Osteocyte (in vitro differentiated cells): ENCODE measurements around the gene KRT79. TPM values are rescaled to one million over a fixed set of nuclear protein-coding genes. Genes with fewer than 3 reads are reported as not detected.

Source experiments
- DNase-seq: peaks from one replicate; pipeline ENCODE4 v3.0.0; 2021; ENCODE audit warnings: mixed read lengths; ENCODE audit not compliant: unreplicated experiment; ENCODE audit errors: extremely low spot score
- H3K27ac Mint-ChIP-seq: one replicate; pipeline ENCODE4 v1.8.0; 2021; ENCODE audit warnings: mild to moderate bottlenecking, mixed read lengths; ENCODE audit not compliant: unreplicated experiment
- H3K27me3 Mint-ChIP-seq: one replicate; pipeline ENCODE4 v1.8.0; 2021; ENCODE audit warnings: mixed read lengths; ENCODE audit not compliant: unreplicated experiment
- H3K36me3 Mint-ChIP-seq: one replicate; pipeline ENCODE4 v1.8.0; 2021; ENCODE audit warnings: mixed read lengths; ENCODE audit not compliant: unreplicated experiment
- H3K4me1 Mint-ChIP-seq: one replicate; pipeline ENCODE4 v1.8.0; 2021; ENCODE audit warnings: mixed read lengths; ENCODE audit not compliant: unreplicated experiment
- H3K4me3 Mint-ChIP-seq: one replicate; pipeline ENCODE4 v1.8.0; 2021; ENCODE audit warnings: mild to moderate bottlenecking, moderate library complexity, mixed read lengths; ENCODE audit not compliant: unreplicated experiment
- H3K9me3 Mint-ChIP-seq: one replicate; pipeline ENCODE4 v1.8.0; 2021; ENCODE audit warnings: mixed read lengths; ENCODE audit not compliant: unreplicated experiment
- CTCF ChIP-seq: fragments of 200-600 bp; sonication (generic); IDR thresholded peaks from 2 replicates; pipeline ENCODE4 v1.5.0; 2021; ENCODE audit warnings: antibody characterized with exemption, mild to moderate bottlenecking, moderate library complexity
- total RNA-seq: library from RNA; stranded (reverse); gene quantifications from 2 replicates; pipeline ENCODE4 v1.2.1, GENCODE V29; 2021

KRT79 gene
- total RNA-seq, 1 donor from 2014 or later, result not detected

- H3K4me3 Mint-ChIP-seq, result no peak overlapping the region
- no peaks in the 10 kb centered on the region for H3K36me3 Mint-ChIP-seq
- H3K4me1 Mint-ChIP-seq, result peaks cover 17% of the 10 kb centered on the region
- no peaks in the 10 kb centered on the region for H3K27me3 Mint-ChIP-seq
- no peak for DNase-seq
- no peak for TF ChIP-seq CTCF
- H3K9me3 Mint-ChIP-seq, result no peaks in the 10 kb centered on the region
- H3K27ac Mint-ChIP-seq, result no peak overlapping the region
Observed at GRCh38 chr12:52839436-52840105, 5.5 kb upstream of the KRT79 start.

- Mint-ChIP-seq H3K27ac (no peak overlapping the region), H3K4me3 (no peak overlapping the region), H3K27me3 (no peaks in the 10 kb centered on the region), H3K9me3 (no peaks in the 10 kb centered on the region), H3K36me3 (no peaks in the 10 kb centered on the region), H3K4me1 (peaks cover 17% of the 10 kb centered on the region)
- no peak for TF ChIP-seq CTCF
- no peak for DNase-seq
Observed at GRCh38 chr12:52838609-52839435, 4.7 kb upstream of the KRT79 start.

- Mint-ChIP-seq H3K4me1 (peaks cover 17% of the 10 kb centered on the region), H3K36me3 (no peaks in the 10 kb centered on the region), H3K4me3 (no peak overlapping the region), H3K27me3 (no peaks in the 10 kb centered on the region), H3K9me3 (no peaks in the 10 kb centered on the region), H3K27ac (no peak overlapping the region)
- no peak for TF ChIP-seq CTCF
- DNase-seq, result no peak
Observed at GRCh38 chr12:52837781-52838608, 3.9 kb upstream of the KRT79 start.

GRCh38 chr12:52837413-52837741 lies 3.3 kb upstream of the KRT79 start:
- Mint-ChIP-seq H3K27me3 (no peaks in the 10 kb centered on the region), H3K27ac (no peak overlapping the region), H3K4me3 (no peak overlapping the region), H3K4me1 (peaks cover 17% of the 10 kb centered on the region), H3K9me3 (no peaks in the 10 kb centered on the region), H3K36me3 (no peaks in the 10 kb centered on the region)
- TF ChIP-seq CTCF, result no peak
- no peak for DNase-seq
